Thoracic aorta (tissue), 2 donors: Measurements from ENCODE around the gene HYOU1. TPM values are rescaled to one million over a fixed set of nuclear protein-coding genes. Genes with fewer than 3 reads are reported as not detected.

Experiments
- ATAC-seq: fragments of 150-250 bp; one replicate; pipeline ENCODE4 v1.8.0; 2017; ENCODE audit warnings: low read depth; ENCODE audit not compliant: insufficient number of reproducible peaks, low FRiP score
- DNase-seq: peaks from one replicate; pipeline ENCODE4 v3.0.0-alpha.2; 2020; ENCODE audit warnings: low spot score
- H3K27ac ChIP-seq, 2 donors: fragments of 200-600 bp; sonication (generic); 1 replicate in 1 of 2; 2 replicates in 1 of 2; pipeline ENCODE4 v1.5.1; 2016; ENCODE audit warnings: mild to moderate bottlenecking in 2 of 2, moderate library complexity in 2 of 2
- H3K27me3 ChIP-seq: fragments of 200-600 bp; sonication (generic); replicated peaks from 2 replicates; pipeline ENCODE4 v1.6.0; 2016; ENCODE audit warnings: mild to moderate bottlenecking; ENCODE audit not compliant: insufficient read depth
- H3K36me3 ChIP-seq: fragments of 200-600 bp; sonication (generic); one replicate; pipeline ENCODE4 v1.5.1; 2016
- H3K4me1 ChIP-seq, 2 donors: fragments of 200-600 bp; sonication (generic); 1 replicate in 1 of 2; 2 replicates in 1 of 2; pipeline versions ENCODE4 v1.5.1 to v1.6.0; 2016; ENCODE audit warnings: low read depth in 2 of 2, mild to moderate bottlenecking in 1 of 2; ENCODE audit not compliant: control insufficient read depth in 1 of 2
- H3K4me3 ChIP-seq: fragments of 200-600 bp; sonication (generic); 2 replicates; pipeline ENCODE4 v1.5.1; 2016; ENCODE audit warnings: mild to moderate bottlenecking
- H3K9me3 ChIP-seq: fragments of 200-600 bp; sonication (generic); 2 replicates; pipeline ENCODE4 v1.5.1; 2016
- CTCF ChIP-seq: fragments of 200-600 bp; sonication (generic); IDR thresholded peaks from one replicate; pipeline ENCODE4 v1.5.1; 2019; ENCODE audit warnings: antibody characterized with exemption
- total RNA-seq, 2 donors: library from RNA; depleted of rRNA; stranded (reverse); fragments of >200 nt; gene quantifications; one replicate each; pipeline versions ENCODE4 v1.1.0 to v1.2.3, GENCODE V29; 2016

The HYOU1 gene
- total RNA-seq, 2 donors from 2014 or later, result 94.1 to 140 TPM

GRCh38 chr11:119087747-119088241, 30.8 kb upstream of the HYOU1 start:
- no peak for DNase-seq
- Histone ChIP-seq H3K27ac (no peak overlapping the region), H3K27me3 (no peaks in the 10 kb centered on the region), H3K36me3 (no peaks in the 10 kb centered on the region), H3K4me3 (no peak overlapping the region), H3K4me1 (peaks cover 6 to 22% of the 10 kb centered on the region in 2 donors), H3K9me3 (no peaks in the 10 kb centered on the region)
- ATAC-seq, result no peak
- TF ChIP-seq CTCF, result no peak

- no peaks in the 10 kb centered on the region for H3K9me3 ChIP-seq
- no peak overlapping the region for H3K27ac ChIP-seq
- peaks cover 5 to 15% of the 10 kb centered on the region in 2 donors for H3K4me1 ChIP-seq
- H3K4me3 ChIP-seq, result no peak overlapping the region
- DNase-seq (no peak), ATAC-seq (no peak)
- H3K36me3 ChIP-seq, result no peaks in the 10 kb centered on the region
- no peaks in the 10 kb centered on the region for H3K27me3 ChIP-seq
- no peak for TF ChIP-seq CTCF
Measured at GRCh38 chr11:119087123-119087522, 30.1 kb upstream of the HYOU1 start.

- Histone ChIP-seq H3K27me3 (no peaks in the 10 kb centered on the region), H3K36me3 (peaks cover 13% of the 10 kb centered on the region), H3K27ac (peak overlapping the region; percentile 80 to 89), H3K9me3 (no peaks in the 10 kb centered on the region), H3K4me1 (peaks cover 5 to 15% of the 10 kb centered on the region in 2 donors), H3K4me3 (peak overlapping the region; percentile 94)
- ATAC-seq (no peak), DNase-seq (no peak)
- TF ChIP-seq CTCF, result no peak
Measured at GRCh38 chr11:119085437-119085847, 28.4 kb upstream of the HYOU1 start.

GRCh38 chr11:119084663-119085436, 27.8 kb upstream of the HYOU1 start, which contains the start of gene HMBS:
HMBS (plus strand) TSS chr11:119084881; CDS start chr11:119085034, 153 bp downstream.
- peaks cover 17% of the 10 kb centered on the region for H3K36me3 ChIP-seq
- no peaks in the 10 kb centered on the region for H3K27me3 ChIP-seq
- peak within 1 kb of the TSS; percentile 80 to 89 for H3K27ac ChIP-seq
- peak within 1 kb of the TSS; percentile 94 for H3K4me3 ChIP-seq
- H3K4me1 ChIP-seq, result peaks cover 5 to 15% of the 10 kb centered on the region in 2 donors
- H3K9me3 ChIP-seq, result no peaks in the 10 kb centered on the region
- TF ChIP-seq CTCF, result no peak
- ATAC-seq, result peak; percentile 95
- DNase-seq, result peak; percentile 80

- no peaks in the 10 kb centered on the region for H3K9me3 ChIP-seq
- DNase-seq (no peak), ATAC-seq (no peak)
- H3K4me3 ChIP-seq, result no peak overlapping the region
- no peaks in the 10 kb centered on the region for H3K27me3 ChIP-seq
- H3K36me3 ChIP-seq, result peaks cover 47% of the 10 kb centered on the region
- H3K27ac ChIP-seq, result no peak overlapping the region
- peaks cover 5 to 15% of the 10 kb centered on the region in 2 donors for H3K4me1 ChIP-seq
- TF ChIP-seq CTCF, result no peak
Measured at GRCh38 chr11:119081682-119082260, 24.8 kb upstream of the HYOU1 start.
